Osteocyte (in vitro differentiated cells): ENCODE results near the gene BMPR1B. TPM values are rescaled to one million over a fixed set of nuclear protein-coding genes. Genes with fewer than 3 reads are reported as not detected.
A peak's percentile ranks its signal among the peaks of the same experiment; 100 is the strongest.

Experiments
- DNase-seq: peaks from one replicate; pipeline ENCODE4 v3.0.0; 2021; ENCODE audit warnings: mixed read lengths; ENCODE audit not compliant: unreplicated experiment; ENCODE audit errors: extremely low spot score
- H3K27ac Mint-ChIP-seq: one replicate; pipeline ENCODE4 v1.8.0; 2021; ENCODE audit warnings: mild to moderate bottlenecking, mixed read lengths; ENCODE audit not compliant: unreplicated experiment
- H3K27me3 Mint-ChIP-seq: one replicate; pipeline ENCODE4 v1.8.0; 2021; ENCODE audit warnings: mixed read lengths; ENCODE audit not compliant: unreplicated experiment
- H3K36me3 Mint-ChIP-seq: one replicate; pipeline ENCODE4 v1.8.0; 2021; ENCODE audit warnings: mixed read lengths; ENCODE audit not compliant: unreplicated experiment
- H3K4me1 Mint-ChIP-seq: one replicate; pipeline ENCODE4 v1.8.0; 2021; ENCODE audit warnings: mixed read lengths; ENCODE audit not compliant: unreplicated experiment
- H3K4me3 Mint-ChIP-seq: one replicate; pipeline ENCODE4 v1.8.0; 2021; ENCODE audit warnings: mild to moderate bottlenecking, moderate library complexity, mixed read lengths; ENCODE audit not compliant: unreplicated experiment
- H3K9me3 Mint-ChIP-seq: one replicate; pipeline ENCODE4 v1.8.0; 2021; ENCODE audit warnings: mixed read lengths; ENCODE audit not compliant: unreplicated experiment
- total RNA-seq: library from RNA; stranded (reverse); gene quantifications from 2 replicates; pipeline ENCODE4 v1.2.1, GENCODE V29; 2021
- TF ChIP-seq, protein P1 (sequence below): fragments of 200-600 bp; sonication (generic); IDR thresholded peaks from 2 replicates; pipeline ENCODE4 v1.5.0; 2021; ENCODE audit warnings: antibody characterized with exemption, mild to moderate bottlenecking, moderate library complexity

BMPR1B gene
- total RNA-seq, 1 donor from 2014 or later = 1.5 TPM

DNA sequence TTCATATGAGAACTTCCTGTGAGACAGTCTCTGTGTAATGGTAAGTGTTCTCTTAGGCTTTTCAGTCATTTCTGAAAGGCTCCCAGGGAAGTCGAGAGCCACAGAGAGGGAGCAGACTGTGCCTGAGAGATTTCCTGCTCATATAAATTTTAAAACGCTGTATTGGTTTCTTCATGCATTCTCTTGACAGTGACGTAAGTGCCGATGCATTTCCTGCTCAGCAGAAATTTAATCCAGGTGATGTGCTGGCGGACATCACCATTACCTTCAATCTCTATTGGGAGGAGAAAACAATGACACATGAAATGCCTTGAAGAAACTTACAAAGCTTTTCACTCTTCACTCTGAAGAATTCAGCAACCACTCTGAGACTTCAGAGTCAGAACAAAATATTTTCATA, 383.6 kb downstream of the BMPR1B start:
- Mint-ChIP-seq H3K4me3 (no peak overlapping the region), H3K9me3 (peaks cover 17% of the 10 kb centered on the region), H3K27ac (no peak overlapping the region), H3K27me3 (peaks cover under 1% of the 10 kb centered on the region), H3K4me1 (no peaks in the 10 kb centered on the region), H3K36me3 (peaks cover 6% of the 10 kb centered on the region)
- no peak for DNase-seq
- TF ChIP-seq, protein P1, sequence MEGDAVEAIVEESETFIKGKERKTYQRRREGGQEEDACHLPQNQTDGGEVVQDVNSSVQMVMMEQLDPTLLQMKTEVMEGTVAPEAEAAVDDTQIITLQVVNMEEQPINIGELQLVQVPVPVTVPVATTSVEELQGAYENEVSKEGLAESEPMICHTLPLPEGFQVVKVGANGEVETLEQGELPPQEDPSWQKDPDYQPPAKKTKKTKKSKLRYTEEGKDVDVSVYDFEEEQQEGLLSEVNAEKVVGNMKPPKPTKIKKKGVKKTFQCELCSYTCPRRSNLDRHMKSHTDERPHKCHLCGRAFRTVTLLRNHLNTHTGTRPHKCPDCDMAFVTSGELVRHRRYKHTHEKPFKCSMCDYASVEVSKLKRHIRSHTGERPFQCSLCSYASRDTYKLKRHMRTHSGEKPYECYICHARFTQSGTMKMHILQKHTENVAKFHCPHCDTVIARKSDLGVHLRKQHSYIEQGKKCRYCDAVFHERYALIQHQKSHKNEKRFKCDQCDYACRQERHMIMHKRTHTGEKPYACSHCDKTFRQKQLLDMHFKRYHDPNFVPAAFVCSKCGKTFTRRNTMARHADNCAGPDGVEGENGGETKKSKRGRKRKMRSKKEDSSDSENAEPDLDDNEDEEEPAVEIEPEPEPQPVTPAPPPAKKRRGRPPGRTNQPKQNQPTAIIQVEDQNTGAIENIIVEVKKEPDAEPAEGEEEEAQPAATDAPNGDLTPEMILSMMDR = no peak

GRCh38 chr4:95142932-95143331, 385.2 kb downstream of the BMPR1B start:
- Mint-ChIP-seq H3K27me3 (peaks cover 4% of the 10 kb centered on the region), H3K36me3 (peaks cover 5% of the 10 kb centered on the region), H3K27ac (no peak overlapping the region), H3K4me1 (no peaks in the 10 kb centered on the region), H3K9me3 (peaks cover 9% of the 10 kb centered on the region), H3K4me3 (no peak overlapping the region)
- TF ChIP-seq, protein P1 = no peak
- no peak for DNase-seq

DNA sequence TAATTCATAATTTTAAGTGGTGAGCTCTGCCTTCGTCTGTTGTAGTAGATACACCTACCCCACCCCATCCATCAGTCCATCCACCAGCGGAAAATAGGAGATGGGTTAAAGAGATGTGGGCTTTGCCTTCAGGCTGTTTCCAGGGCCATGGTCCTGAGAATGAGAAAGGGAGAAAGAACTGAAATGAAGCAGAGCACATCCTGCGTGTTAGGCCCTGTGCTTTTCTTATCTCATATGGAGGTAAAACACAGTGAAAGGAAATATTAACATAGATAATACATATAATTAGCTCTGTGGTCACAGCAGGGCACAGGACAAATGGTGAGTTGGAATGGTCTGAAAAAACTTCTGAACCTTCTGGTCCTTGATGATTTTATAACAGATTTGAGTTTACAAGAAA, 393.5 kb downstream of the BMPR1B start:
- no peaks in the 10 kb centered on the region for H3K36me3 Mint-ChIP-seq
- no peak overlapping the region for H3K27ac Mint-ChIP-seq
- peaks cover 4% of the 10 kb centered on the region for H3K27me3 Mint-ChIP-seq

GRCh38 chr4:95153182-95153581, 395.4 kb downstream of the BMPR1B start:
- no peak overlapping the region for H3K27ac Mint-ChIP-seq
- DNase-seq = no peak
- TF ChIP-seq, protein P1 = no peak
- peaks cover 6% of the 10 kb centered on the region for H3K4me1 Mint-ChIP-seq
- no peaks in the 10 kb centered on the region for H3K9me3 Mint-ChIP-seq
- H3K36me3 Mint-ChIP-seq = no peaks in the 10 kb centered on the region
- H3K27me3 Mint-ChIP-seq = no peaks in the 10 kb centered on the region
- no peak overlapping the region for H3K4me3 Mint-ChIP-seq

More for the DNA sequence above, 393.5 kb downstream of the BMPR1B start:
- no peak for DNase-seq
- no peaks in the 10 kb centered on the region for H3K9me3 Mint-ChIP-seq
- TF ChIP-seq, protein P1 = no peak
- H3K4me3 Mint-ChIP-seq = no peak overlapping the region
- H3K4me1 Mint-ChIP-seq = peaks cover 4% of the 10 kb centered on the region

DNA sequence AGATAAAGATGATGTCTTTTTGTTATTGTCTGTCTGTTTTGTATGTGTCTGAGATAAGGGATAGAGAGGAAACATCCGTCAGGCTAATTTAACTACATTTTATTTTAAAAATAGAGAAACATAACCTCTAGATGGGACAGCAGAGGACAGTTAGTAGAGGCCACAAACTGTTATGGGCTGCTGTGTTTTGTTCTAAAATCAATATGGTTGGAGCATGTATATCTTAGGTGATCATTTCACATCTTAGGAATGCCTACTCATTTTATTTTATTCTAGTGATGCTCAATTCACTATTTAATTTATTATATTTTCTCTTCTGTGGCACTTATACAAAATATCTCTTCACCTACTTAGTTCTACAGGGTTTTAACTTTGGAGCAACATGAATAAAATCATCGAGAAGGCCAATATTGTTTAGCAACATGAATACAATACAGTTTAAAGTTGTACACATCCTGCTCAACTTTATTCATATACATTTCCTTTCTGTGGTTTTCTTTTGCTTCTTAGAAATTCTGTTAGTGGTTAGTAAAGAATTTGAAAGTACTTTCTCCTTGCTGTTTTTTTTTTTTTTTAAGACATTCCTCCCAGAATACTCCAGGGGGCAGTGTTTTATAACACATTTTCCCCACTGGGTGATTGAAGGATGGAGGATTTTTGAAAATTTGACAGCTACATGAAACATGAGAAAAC, 398.1 kb downstream of the BMPR1B start:
- no peak overlapping the region for H3K27ac Mint-ChIP-seq
- DNase-seq = no peak

More for the DNA sequence above, 398.1 kb downstream of the BMPR1B start:
- Mint-ChIP-seq H3K9me3 (no peaks in the 10 kb centered on the region), H3K27me3 (no peaks in the 10 kb centered on the region), H3K4me1 (peaks cover 6% of the 10 kb centered on the region), H3K4me3 (no peak overlapping the region), H3K36me3 (no peaks in the 10 kb centered on the region)
- TF ChIP-seq, protein P1 = peak; percentile 80
